HG02981 (cell line): ENCODE results near the gene SLC26A11.

ENCODE experiments used
- ATAC-seq: cut with Tn5 transposase; IDR thresholded peaks from one replicate; pipeline ENCODE4 v1.9.1; 2021; ENCODE audit warnings: mild to moderate bottlenecking, moderate library complexity; ENCODE audit not compliant: unreplicated experiment

The SLC26A11 gene

GRCh38 chr17:80277751-80278671 is 57.8 kb downstream of the SLC26A11 start:
- ATAC-seq, result no peak

- ATAC-seq, result no peak
Observed at GRCh38 chr17:80279895-80280294, 59.7 kb downstream of the SLC26A11 start.

- ATAC-seq, result no peak
Observed at GRCh38 chr17:80281516-80281915, 61.3 kb downstream of the SLC26A11 start.

- ATAC-seq, result no peak
Observed at GRCh38 chr17:80283116-80283852, 63.1 kb downstream of the SLC26A11 start.

GRCh38 chr17:80284631-80285030 is 64.4 kb downstream of the SLC26A11 start:
- ATAC-seq, result no peak

- no peak for ATAC-seq
Observed at GRCh38 chr17:80285237-80285920, 65.2 kb downstream of the SLC26A11 start.

- ATAC-seq, result no peak
Observed at GRCh38 chr17:80286638-80286960, 66.4 kb downstream of the SLC26A11 start.

GRCh38 chr17:80287038-80287437 is 66.8 kb downstream of the SLC26A11 start:
- no peak for ATAC-seq

- no peak for ATAC-seq
Observed at GRCh38 chr17:80287806-80288567, 67.8 kb downstream of the SLC26A11 start.

- no peak for ATAC-seq
Observed at GRCh38 chr17:80289616-80290015, 69.4 kb downstream of the SLC26A11 start.

GRCh38 chr17:80290156-80290555 is 69.9 kb downstream of the SLC26A11 start:
- no peak for ATAC-seq

- ATAC-seq, result no peak
Observed at GRCh38 chr17:80291260-80291659, 71.0 kb downstream of the SLC26A11 start.

- no peak for ATAC-seq
Observed at GRCh38 chr17:80291691-80292487, 71.7 kb downstream of the SLC26A11 start.

- ATAC-seq, result no peak
Observed at GRCh38 chr17:80292521-80292971, 72.3 kb downstream of the SLC26A11 start.

GRCh38 chr17:80294210-80294609 is 74.0 kb downstream of the SLC26A11 start:
- no peak for ATAC-seq

GRCh38 chr17:80294653-80295052 is 74.4 kb downstream of the SLC26A11 start:
- no peak for ATAC-seq

- no peak for ATAC-seq
Observed at GRCh38 chr17:80295146-80295545, 74.9 kb downstream of the SLC26A11 start.

GRCh38 chr17:80295559-80295958 is 75.3 kb downstream of the SLC26A11 start:
- no peak for ATAC-seq

- ATAC-seq, result no peak
Observed at GRCh38 chr17:80296221-80296620, 76.0 kb downstream of the SLC26A11 start.

GRCh38 chr17:80297996-80298560 is 77.9 kb downstream of the SLC26A11 start:
- no peak for ATAC-seq
